ENCODE data around the gene MAGI1. TPM values are rescaled to one million over a fixed set of nuclear protein-coding genes. Genes with fewer than 3 reads are reported as not detected.

Gene MAGI1
- total RNA-seq, 1 donor = 13.0 TPM

GRCh38 chr3:65662095-65662494 is 376.6 kb downstream of the MAGI1 start:
- TF ChIP-seq CTCF (IDR thresholded peaks at IDR 0.05; ENCODE audit: insufficient read depth, low read length) = no peak
- no peak for DNase-seq (ENCODE audit: low read depth)
- no peak overlapping the region for H3K4me3 ChIP-seq (ENCODE audit: low read depth, low read length)

DNA sequence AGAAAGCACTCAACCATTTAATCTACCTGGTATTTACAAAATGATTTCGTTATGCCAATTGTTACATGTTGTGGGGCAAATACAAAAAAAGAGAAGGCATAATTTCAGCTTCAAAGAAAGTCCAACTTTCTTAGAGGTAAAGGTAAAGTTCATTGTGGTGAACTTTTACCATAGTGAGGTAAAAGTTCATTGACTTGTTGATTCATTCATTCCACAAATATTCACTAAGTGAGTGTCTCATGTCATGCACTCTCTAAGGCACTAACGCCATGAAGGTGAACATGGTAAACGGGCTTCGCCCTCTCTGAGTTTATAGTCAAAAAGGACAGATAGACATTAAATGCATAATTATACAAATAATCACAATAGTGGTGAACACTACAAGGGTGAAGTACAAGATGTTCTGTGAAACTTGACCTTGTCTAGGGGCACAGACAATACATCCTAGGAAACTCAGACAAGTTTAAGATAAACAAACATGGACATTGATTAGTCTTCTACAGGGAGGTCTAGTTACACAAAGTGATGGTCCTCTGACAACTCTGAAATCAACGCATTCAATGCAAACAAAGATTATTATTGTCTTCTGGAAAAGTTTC is 378.6 kb downstream of the MAGI1 start:
- no peak overlapping the region for H3K4me3 ChIP-seq (ENCODE audit: low read depth, low read length)
- TF ChIP-seq CTCF (IDR thresholded peaks at IDR 0.05; ENCODE audit: insufficient read depth, low read length) = no peak
- no peak for DNase-seq (ENCODE audit: low read depth)

GRCh38 chr3:65659396-65659795 is 379.3 kb downstream of the MAGI1 start:
- no peak for TF ChIP-seq CTCF (IDR thresholded peaks at IDR 0.05; ENCODE audit: insufficient read depth, low read length)
- H3K4me3 ChIP-seq (ENCODE audit: low read depth, low read length) = no peak overlapping the region
- DNase-seq (ENCODE audit: low read depth) = no peak

- H3K4me3 ChIP-seq (ENCODE audit: low read depth, low read length) = no peak overlapping the region
- no peak for TF ChIP-seq CTCF (IDR thresholded peaks at IDR 0.05; ENCODE audit: insufficient read depth, low read length)
- no peak for DNase-seq (ENCODE audit: low read depth)
Measured at GRCh38 chr3:65658401-65658800, 380.3 kb downstream of the MAGI1 start.

- no peak for TF ChIP-seq CTCF (IDR thresholded peaks at IDR 0.05; ENCODE audit: insufficient read depth, low read length)
- no peak overlapping the region for H3K4me3 ChIP-seq (ENCODE audit: low read depth, low read length)
- DNase-seq (ENCODE audit: low read depth) = no peak
Measured at GRCh38 chr3:65655061-65655460, 383.7 kb downstream of the MAGI1 start.

- no peak overlapping the region for H3K4me3 ChIP-seq (ENCODE audit: low read depth, low read length)
- DNase-seq (ENCODE audit: low read depth) = no peak
- no peak for TF ChIP-seq CTCF (IDR thresholded peaks at IDR 0.05; ENCODE audit: insufficient read depth, low read length)
Measured at GRCh38 chr3:65653731-65654130, 385.0 kb downstream of the MAGI1 start.

GRCh38 chr3:65650247-65650646 is 388.5 kb downstream of the MAGI1 start:
- no peak for TF ChIP-seq CTCF (IDR thresholded peaks at IDR 0.05; ENCODE audit: insufficient read depth, low read length)
- no peak overlapping the region for H3K4me3 ChIP-seq (ENCODE audit: low read depth, low read length)
- no peak for DNase-seq (ENCODE audit: low read depth)
